Adrenal gland (tissue), 5 donors: Measurements from ENCODE around the gene SYT3.
"Not testable (repeated sequence)": the region's sequence is repeated elsewhere in the genome, so short reads cannot be mapped to it uniquely, and the experiment has no call there.

Experiments used
- POLR2A ChIP-seq, 2 donors: fragments of 450-650 bp; IDR thresholded peaks; one replicate each; pipeline ENCODE4 v1.6.1; 2017; ENCODE audit warnings: antibody characterized with exemption in 2 of 2, mild to moderate bottlenecking in 2 of 2, moderate library complexity in 1 of 2
- TF ChIP-seq, protein P1 (sequence below), 6 experiments: fragments of 450-650 bp in 4 of 6; fragments of 200-600 bp in 2 of 6; sonication (generic) in 1 of 6; IDR thresholded peaks; 1 replicate in 5 of 6; 2 replicates in 1 of 6; pipeline versions ENCODE4 v1.5.1 to v1.8.0; 2016 to 2021; ENCODE audit warnings: antibody characterized with exemption in 6 of 6, mild to moderate bottlenecking in 2 of 6, moderate library complexity in 1 of 6
- donor health status: DM: no; HTN: no; CAD: no.

DNA sequence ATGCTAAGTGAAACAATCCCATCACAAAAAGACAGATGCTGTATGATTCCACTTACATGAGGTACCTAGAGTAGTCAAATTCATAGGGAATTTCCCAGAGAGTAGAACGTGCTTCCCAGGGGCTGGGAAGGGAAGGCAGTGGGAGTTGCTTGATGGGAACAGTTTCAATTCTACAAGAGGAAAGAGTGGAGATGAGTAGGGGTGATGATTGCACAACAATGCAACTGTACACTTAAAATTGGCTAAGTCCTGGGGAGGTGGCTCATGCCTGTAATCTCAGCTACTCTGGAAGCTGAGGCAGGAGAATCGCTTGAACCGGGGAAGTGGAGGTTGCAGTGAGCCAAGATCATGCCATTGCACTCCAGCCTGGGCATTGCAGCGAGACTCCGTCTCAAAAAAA, 21.3 kb downstream of the SYT3 start:
- TF ChIP-seq, protein P1, sequence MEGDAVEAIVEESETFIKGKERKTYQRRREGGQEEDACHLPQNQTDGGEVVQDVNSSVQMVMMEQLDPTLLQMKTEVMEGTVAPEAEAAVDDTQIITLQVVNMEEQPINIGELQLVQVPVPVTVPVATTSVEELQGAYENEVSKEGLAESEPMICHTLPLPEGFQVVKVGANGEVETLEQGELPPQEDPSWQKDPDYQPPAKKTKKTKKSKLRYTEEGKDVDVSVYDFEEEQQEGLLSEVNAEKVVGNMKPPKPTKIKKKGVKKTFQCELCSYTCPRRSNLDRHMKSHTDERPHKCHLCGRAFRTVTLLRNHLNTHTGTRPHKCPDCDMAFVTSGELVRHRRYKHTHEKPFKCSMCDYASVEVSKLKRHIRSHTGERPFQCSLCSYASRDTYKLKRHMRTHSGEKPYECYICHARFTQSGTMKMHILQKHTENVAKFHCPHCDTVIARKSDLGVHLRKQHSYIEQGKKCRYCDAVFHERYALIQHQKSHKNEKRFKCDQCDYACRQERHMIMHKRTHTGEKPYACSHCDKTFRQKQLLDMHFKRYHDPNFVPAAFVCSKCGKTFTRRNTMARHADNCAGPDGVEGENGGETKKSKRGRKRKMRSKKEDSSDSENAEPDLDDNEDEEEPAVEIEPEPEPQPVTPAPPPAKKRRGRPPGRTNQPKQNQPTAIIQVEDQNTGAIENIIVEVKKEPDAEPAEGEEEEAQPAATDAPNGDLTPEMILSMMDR (IDR thresholded peaks at IDR 0.05), result not testable (repeated sequence)
- not testable (repeated sequence) for TF ChIP-seq POLR2A (IDR thresholded peaks at IDR 0.05)
